NCI-H524 (cell line): ENCODE results near the gene ADORA2A.

Source experiments
- DNase-seq, 2 experiments: peaks; one replicate each; lab custom pipeline; 2025; lab: John Stamatoyannopoulos, UW

Gene ADORA2A

GRCh38 chr22:24418786-24419474, 8.5 kb upstream of the ADORA2A start:
- no peak for DNase-seq

GRCh38 chr22:24419475-24419850, 7.9 kb upstream of the ADORA2A start:
- no peak for DNase-seq

- DNase-seq, result no peak
Measured at GRCh38 chr22:24420072-24420976, 7.1 kb upstream of the ADORA2A start.

DNA sequence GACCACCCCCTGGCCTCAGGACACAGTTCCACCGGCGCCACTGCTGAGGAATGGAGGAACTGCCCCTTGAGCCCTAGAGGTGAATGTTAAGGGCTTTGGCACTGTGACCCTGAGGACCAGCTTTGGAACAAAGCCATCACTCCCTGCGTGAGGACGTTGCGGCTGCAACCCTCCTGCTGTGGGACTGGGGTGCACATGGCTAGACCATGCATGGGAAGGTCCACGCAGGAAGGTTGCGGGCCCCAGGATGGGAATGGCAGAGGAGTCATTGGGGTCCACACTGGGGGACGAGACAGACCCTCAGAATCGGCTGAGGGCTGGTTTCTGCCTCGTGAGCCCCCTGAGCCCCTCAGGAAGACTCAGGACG, 6.4 kb upstream of the ADORA2A start:
- no peak for DNase-seq

DNA sequence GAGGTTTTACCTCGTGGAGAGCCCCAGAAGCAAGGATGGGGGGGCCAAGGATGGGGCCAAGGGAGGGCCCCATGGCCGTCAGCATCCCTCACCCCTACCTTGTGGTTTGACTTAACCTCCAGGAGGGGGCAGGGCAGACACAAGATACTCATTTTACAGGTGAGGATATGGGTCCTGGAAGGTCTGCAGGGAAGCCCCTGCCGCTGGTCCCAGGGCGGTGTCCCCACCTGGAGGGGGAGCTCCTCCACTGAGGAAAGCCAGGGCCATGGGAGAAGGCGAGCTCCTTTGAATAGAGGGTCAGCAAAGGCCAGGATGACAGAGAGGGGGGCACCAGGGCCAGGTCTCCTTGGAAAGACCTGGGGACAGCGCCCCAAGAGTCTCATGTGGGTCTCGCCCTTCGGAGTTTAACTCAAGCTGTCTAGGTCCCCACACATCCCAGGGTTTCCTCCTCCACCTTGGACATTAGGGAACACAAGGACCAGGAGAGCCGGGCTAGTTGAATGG, 5.9 kb upstream of the ADORA2A start:
- DNase-seq, result peak; percentile 30 to 61

GRCh38 chr22:24422102-24422665, 5.2 kb upstream of the ADORA2A start:
- peak in 1 of 2 experiments; percentile 45 for DNase-seq

DNA sequence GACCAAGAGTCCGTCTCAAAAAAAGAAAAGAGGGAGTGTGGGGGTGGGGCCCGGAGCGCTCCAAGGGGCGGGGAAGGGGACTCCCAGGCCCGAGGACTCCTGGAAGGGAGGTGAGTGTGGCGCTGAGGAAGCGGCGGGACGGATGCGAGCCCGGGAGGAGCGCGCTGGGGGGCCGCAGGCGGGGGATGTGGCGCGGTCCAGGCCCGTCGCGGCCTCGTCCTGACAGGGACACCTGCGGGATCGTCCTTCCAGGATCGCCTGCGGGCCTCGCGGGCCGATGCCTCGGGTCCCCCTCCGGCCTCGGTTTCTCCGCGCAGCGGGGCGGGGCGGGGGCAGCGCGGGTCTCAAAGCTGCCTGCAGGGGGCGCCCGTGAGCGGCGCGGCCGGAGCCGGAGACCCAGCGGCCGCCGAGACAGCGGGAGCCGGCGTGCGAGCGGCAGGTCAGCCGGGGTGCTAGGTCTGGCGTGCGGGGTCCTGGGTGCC, 3.8 kb upstream of the ADORA2A start:
- peak in 1 of 2 experiments; percentile 54 for DNase-seq

- no peak for DNase-seq
Measured at GRCh38 chr22:24424001-24424900, 3.1 kb upstream of the ADORA2A start.

GRCh38 chr22:24424901-24425775, 2.3 kb upstream of the ADORA2A start:
- no peak for DNase-seq

- DNase-seq, result no peak
Measured at GRCh38 chr22:24426436-24426835, 963 bp upstream of the ADORA2A start.

GRCh38 chr22:24426851-24427499, 424 bp upstream of the ADORA2A start:
- DNase-seq, result no peak

DNA sequence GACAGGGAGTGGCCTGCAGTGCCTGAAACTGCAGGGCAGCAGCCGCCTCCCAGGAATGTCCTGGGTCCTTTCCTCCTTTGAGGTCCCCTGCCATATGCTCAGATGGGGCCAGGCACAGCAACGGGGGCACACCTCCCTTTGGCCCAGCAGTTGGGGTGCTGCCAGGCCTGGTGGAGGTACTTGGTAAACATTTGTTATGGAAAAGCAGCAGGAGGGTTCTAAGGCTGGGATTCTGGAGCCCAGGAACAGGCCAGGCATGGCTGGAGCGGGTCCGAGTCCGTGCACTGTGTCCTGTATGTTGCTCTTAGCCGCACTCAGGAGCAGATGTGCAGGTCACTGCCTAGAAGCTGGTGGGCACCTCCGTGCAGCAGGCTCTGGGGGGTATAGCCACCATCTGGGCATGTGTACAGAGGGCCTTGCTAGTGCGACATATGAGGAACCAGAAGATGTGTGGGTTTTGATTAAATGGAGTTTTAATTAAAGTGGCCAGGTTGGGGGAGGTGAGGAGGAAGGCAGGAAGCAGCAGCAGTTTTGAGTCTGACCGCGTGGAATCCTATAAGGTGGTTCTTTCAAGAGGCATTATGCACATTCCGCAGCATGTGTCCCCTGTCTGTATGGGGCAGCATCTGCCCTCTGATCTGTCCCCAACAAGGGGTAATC, 1.5 kb downstream of the ADORA2A start:
- peak; percentile 93 to 98 for DNase-seq

DNA sequence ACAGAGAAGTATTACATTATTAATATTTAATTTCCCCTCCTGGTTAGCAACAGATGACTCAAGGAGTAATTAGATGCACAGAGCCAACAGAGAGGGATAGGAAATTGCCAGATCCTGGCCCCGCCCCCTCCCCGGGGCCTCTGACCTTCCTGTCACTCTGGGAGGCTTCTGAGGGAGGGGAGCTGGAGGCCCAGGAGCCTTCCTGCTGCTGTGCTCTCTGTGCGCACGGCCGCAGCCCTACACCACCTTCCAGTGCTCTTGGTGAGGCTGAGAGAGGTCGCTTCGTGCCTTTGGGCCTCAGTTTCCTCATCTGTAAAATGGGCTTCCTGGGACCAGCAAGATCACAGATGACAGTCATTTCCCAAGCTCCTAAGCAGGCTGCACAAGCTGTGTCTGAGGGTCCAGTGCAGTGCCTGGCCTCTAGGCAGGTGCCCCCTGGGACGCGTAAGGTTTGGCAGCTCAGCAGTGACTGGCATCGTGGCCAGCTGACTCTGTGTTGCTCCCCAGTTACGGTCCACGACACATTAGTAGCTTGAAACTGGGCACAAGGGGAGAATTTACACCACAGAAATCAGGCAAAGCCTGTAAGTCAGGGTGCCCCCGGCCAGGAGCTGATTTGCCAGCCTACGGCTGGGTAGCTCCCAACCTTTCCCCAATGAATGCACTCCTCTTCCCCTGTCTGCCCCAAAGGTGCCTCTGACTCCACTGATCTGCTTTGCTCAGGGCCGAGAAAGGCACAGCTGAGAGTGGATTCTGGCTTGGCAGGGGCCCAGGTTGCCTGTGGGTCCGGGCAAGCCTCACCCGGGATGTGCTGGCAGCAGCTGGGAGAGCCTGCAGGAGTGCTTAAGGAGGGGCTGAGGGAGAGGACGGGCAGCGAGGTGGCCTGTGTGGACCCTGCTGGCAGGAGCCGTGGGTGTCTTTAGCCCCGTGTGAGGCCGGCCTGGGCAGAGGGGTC, 2.3 kb downstream of the ADORA2A start:
- DNase-seq, result peak in 1 of 2 experiments; percentile 72

DNA sequence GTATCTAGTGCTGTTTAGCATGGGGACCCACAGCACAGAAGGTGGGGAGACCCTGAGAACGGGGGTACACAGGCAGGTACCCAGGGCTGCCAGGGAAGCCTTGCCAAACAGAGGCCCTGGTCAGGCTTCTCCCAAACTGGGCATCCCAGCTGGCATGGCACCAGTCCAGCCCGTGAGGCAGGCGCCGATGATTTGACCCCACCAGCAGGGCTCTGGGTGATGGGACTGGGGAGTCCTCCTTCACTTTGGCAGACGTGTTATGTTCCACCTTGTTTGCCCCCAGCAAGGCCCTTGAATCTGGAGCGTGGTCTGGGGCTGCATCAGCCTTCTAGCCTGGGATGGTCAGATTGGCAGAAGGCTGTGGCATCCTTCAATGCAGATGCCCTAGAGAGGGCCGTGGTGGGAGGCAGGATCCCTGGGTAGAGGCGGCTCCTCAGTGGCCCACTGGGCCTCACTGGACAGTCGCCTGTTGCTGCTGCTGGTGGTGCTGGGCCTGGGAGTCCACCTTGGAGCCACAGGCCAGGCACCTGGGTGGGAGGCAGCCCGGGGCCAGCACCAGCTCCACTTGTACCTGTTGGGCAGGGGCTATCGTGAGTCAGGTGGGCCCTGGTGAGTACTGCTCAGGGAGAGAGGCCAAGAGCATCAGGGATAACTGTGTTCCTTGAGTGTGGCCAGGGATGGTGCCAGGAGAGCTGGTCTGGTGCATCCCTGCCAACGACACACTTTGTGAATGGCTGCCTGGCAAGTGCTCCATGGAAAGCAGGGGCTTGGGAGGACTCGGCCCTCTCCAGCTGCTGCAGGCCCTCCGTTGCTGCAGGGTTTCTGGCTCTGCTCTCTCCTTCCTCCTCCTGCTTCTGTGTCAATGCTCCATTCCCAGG, 3.3 kb downstream of the ADORA2A start:
- DNase-seq, result no peak

DNA sequence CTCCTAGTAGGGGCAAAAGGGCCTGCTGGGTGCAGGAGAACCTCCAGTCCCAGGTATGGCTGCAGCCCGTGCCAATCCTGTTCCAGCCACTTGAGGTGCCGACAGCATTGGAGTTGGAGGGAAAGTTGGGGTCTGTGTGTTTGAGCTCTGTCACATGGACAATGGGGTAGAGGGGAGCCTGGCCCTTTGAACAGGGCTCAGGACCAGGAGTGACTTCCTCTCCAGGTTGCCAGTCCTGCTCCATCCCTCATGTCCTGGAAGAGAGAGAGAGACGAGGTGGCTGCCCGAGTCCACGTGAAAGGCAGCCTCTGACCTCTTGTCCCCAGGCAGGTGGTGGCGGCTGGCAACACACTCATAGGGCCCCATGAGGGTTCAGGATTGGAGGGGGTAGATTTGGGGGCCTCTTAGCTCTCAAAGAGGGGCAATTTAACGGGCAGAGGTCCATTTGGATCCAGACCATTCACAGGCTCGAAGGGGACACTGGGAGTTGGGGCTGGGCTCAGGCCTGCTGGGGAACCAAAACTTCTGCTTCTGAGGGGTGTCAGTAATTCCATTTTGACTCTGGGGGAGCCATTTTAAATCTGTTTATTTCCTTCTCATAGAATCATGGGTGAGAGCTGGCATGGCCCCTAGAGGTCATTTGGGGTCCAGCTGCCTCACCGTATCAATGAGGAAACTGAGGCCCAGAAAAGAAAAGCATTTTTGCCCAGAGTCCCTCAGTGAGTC, 4.1 kb downstream of the ADORA2A start:
- DNase-seq, result no peak

- DNase-seq, result no peak
Measured at GRCh38 chr22:24432059-24432853, 4.9 kb downstream of the ADORA2A start.
